NB4 (cell line): Measurements from ENCODE around the gene SORL1-AS1.

Experiments used
- DNase-seq: peaks from one replicate; pipeline ENCODE4 v3.0.0; 2010; ENCODE audit warnings: low read depth
- H3K4me3 ChIP-seq: one replicate; pipeline ENCODE4 v1.5.1; 2011; ENCODE audit warnings: mild to moderate bottlenecking, low read depth, low read length, moderate library complexity
- CTCF ChIP-seq: IDR thresholded peaks from one replicate; pipeline ENCODE4 v1.5.1; 2012; ENCODE audit warnings: low read depth, low read length
- MAX ChIP-seq: IDR thresholded peaks from 2 replicates; pipeline ENCODE4 v1.6.1; 2011; ENCODE audit warnings: low read depth, low read length
- MYC ChIP-seq: IDR thresholded peaks from 2 replicates; pipeline ENCODE4 v1.6.1; 2011; ENCODE audit warnings: low read depth, low read length
- POLR2A ChIP-seq: IDR thresholded peaks from 2 replicates; pipeline ENCODE4 v1.6.1; 2011; ENCODE audit warnings: mild to moderate bottlenecking; ENCODE audit not compliant: insufficient read length; ENCODE audit errors: extremely low read depth

The SORL1-AS1 gene

GRCh38 chr11:121452609-121453150, at the start of gene SORL1-AS1:
SORL1-AS1 (minus strand) TSS chr11:121452967.
- peak within 1 kb of the TSS; percentile 74 for H3K4me3 ChIP-seq
- TF ChIP-seq MAX (no peak), MYC (peak; percentile 2; the same call in 1 of the 2 replicates)

GRCh38 chr11:121500717-121501116, 48.0 kb upstream of the SORL1-AS1 start:
- no peak for TF ChIP-seq POLR2A
- no peak for TF ChIP-seq CTCF
- no peak for TF ChIP-seq MAX
- TF ChIP-seq MYC: no peak

More at GRCh38 chr11:121452609-121453150, at the start of gene SORL1-AS1:
- peak; percentile 50 for DNase-seq

DNA sequence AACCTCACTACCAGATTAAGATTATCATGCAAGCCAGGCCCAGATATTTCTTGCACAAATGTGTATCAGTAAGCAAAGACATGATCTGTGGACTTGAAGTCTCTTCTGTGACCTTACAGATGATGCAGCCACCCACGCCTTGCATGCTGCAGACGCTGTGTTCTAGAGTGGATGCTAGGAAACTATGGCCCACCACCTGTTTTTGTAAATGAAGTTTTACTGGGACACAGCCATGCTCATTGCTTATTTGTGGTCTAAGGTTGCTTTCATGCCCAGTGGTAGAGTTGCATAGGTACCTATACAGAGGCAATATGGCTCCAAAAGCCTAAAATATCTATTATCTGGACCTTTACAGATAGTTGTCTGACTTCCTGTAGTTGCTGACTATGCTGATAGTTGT, 47.5 kb upstream of the SORL1-AS1 start:
- no peak overlapping the region for H3K4me3 ChIP-seq
- no peak for DNase-seq
- TF ChIP-seq MYC: no peak
- TF ChIP-seq MAX: no peak
- TF ChIP-seq POLR2A: no peak

More at GRCh38 chr11:121500717-121501116, 48.0 kb upstream of the SORL1-AS1 start:
- H3K4me3 ChIP-seq: no peak overlapping the region
- DNase-seq: no peak

DNA sequence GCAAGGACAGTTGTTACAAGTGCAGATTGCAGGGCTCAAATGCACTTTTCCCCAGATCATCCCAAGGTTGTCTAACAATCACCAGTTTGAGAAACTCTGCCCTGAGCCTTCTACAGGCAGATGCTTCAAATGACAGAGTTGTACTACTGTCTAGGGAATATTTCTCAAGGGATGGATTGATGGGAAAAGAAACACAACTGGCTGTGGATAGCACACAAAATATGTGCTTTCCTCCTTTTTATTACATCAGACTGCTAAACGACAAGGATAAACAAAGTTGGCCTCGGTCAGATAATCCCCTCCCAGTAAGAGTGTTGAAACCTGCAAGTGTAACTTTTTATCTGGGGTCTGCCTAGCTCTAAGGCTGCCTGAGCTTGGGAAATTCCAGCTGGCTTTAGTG, 46.6 kb upstream of the SORL1-AS1 start:
- no peak for DNase-seq
- TF ChIP-seq POLR2A (no peak), MAX (no peak), CTCF (no peak), MYC (no peak)
- no peak overlapping the region for H3K4me3 ChIP-seq

DNA sequence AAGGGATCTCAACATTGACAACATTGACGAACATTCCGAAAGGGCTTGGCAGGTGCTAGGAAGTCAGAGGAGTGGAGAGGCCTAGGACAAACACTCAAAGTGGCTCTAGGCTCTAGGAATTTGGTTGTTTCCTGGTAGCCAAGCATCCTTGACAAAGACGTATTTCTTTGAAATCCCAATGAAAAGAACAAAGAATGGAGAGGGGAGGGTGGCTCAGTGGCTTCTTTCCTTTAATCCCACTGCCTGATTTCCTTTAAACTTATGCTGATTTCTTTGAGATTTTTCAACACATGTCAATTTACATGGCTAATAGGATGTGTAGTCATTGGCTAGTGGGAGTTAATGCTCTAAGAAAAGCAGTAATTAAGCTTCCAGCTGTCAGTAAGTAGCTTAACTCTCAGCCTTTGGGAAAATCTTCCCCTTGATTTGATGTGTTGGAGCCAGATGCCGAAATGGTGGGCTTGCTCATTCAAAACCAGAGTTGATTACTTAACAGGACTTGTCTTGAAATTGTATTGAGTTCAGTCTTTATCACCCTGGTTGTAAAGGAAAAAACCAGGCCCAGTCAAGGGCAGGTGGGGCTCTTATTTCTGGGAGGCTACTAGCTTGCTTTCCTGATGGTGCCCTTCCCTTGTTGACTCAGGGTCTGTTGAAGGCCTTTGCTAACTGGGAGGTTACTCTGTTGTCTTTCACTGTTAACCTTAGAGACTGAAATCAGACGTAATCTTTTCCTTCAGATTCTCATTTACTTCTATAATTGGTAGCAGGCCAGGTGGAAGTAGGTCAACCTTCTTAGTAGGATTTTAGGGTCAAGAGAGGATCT, 44.6 kb upstream of the SORL1-AS1 start:
- no peak for DNase-seq
- TF ChIP-seq CTCF: no peak
- no peak for TF ChIP-seq MYC
- no peak for TF ChIP-seq POLR2A
- TF ChIP-seq MAX: no peak
- no peak overlapping the region for H3K4me3 ChIP-seq

DNA sequence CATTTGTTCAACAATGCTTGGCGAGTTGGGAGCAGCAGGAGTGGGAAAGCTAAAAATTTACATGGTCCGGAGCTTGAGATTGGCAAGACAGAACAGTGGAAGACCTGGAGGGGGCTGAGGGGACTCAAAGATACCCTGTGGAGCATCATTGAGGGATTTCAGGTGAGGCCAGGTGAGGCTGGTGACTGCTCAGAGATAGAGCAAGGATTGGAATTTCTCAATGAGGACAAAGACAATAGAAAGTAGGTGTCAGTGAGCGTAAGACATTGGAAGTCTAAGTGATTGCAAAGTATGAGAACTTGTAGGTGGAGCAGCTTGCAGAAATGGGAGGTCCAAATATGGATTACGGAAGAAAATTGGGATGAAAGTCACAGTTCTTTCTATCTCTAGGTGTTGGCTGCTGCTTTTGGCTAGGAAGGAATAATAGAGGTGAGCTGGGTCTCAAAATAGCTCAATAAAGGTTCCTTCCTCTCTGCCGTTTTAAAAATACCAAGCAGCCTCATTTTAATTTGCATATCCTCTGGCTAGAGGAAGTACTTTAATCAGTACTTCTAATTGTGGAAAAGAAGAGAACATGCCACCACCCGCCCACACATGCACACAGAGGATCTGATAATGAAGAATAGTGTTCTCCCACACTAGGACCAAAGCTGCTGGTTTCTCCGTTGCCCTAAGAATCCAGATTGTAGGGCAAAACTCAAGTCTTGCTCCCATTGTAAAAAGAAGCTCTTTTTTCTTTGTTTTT, 41.8 kb upstream of the SORL1-AS1 start:
- peak; percentile 68 for DNase-seq
- H3K4me3 ChIP-seq: no peak overlapping the region
- TF ChIP-seq CTCF (no peak), MAX (peak; percentile 51; the same call in 1 of the 2 replicates), POLR2A (no peak), MYC (peak; percentile 50)
